ENCODE results near the gene VAT1. TPM values are rescaled to one million over a fixed set of nuclear protein-coding genes. Genes with fewer than 3 reads are reported as not detected.

VAT1 gene
- total and polyA plus RNA-seq, 2 of the 13 experiments (the other 11 are each of a cell fraction or from before 2014, with no cell fraction given), result 143 to 205 TPM

GRCh38 chr17:43020789-43021740 lies 1.1 kb downstream of the VAT1 start (continued):
- TF ChIP-seq, protein P1, sequence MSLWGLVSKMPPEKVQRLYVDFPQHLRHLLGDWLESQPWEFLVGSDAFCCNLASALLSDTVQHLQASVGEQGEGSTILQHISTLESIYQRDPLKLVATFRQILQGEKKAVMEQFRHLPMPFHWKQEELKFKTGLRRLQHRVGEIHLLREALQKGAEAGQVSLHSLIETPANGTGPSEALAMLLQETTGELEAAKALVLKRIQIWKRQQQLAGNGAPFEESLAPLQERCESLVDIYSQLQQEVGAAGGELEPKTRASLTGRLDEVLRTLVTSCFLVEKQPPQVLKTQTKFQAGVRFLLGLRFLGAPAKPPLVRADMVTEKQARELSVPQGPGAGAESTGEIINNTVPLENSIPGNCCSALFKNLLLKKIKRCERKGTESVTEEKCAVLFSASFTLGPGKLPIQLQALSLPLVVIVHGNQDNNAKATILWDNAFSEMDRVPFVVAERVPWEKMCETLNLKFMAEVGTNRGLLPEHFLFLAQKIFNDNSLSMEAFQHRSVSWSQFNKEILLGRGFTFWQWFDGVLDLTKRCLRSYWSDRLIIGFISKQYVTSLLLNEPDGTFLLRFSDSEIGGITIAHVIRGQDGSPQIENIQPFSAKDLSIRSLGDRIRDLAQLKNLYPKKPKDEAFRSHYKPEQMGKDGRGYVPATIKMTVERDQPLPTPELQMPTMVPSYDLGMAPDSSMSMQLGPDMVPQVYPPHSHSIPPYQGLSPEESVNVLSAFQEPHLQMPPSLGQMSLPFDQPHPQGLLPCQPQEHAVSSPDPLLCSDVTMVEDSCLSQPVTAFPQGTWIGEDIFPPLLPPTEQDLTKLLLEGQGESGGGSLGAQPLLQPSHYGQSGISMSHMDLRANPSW (CRISPR knock-in tag; IDR thresholded peaks at IDR 0.05; ENCODE audit: borderline replicate concordance), result 0 out of 2 replicates have a peak, but pooled peaks have one; percentile 57
- TF ChIP-seq TEAD3 (CRISPR knock-in tag; optimal IDR thresholded peaks at IDR 0.05; ENCODE audit: borderline replicate concordance) (peak; percentile 74), ZNF639 (CRISPR knock-in tag; conservative IDR thresholded peaks at IDR 0.05) (no peak), PBX2 (CRISPR knock-in tag; IDR thresholded peaks at IDR 0.05) (no peak; the same call in 1 of the 2 replicates), ZFP37 (CRISPR knock-in tag; IDR thresholded peaks at IDR 0.05; ENCODE audit: borderline replicate concordance) (peak; percentile 23; the same call in 1 of the 2 replicates), ZNF484 (CRISPR knock-in tag; IDR thresholded peaks at IDR 0.05; ENCODE audit: borderline replicate concordance, low read depth) (no peak), ZBTB7B (CRISPR knock-in tag; IDR thresholded peaks at IDR 0.05) (no peak), HES4 (CRISPR knock-in tag; IDR thresholded peaks at IDR 0.05; ENCODE audit: borderline replicate concordance) (0 out of 2 replicates have a peak, but pooled peaks have one; percentile 3), ZNF296 (CRISPR knock-in tag; conservative IDR thresholded peaks at IDR 0.05) (0 out of 2 replicates have a peak, but pooled peaks have one; percentile 28), KDM2A (CRISPR knock-in tag; IDR thresholded peaks at IDR 0.05; ENCODE audit: borderline replicate concordance, low read depth) (no peak; the same call in 1 of the 2 replicates), PCBP2 (optimal IDR thresholded peaks at IDR 0.05; ENCODE audit: low read depth, low read length, poor library complexity, severe bottlenecking) (no peak), ZC3H13 (CRISPR knock-in tag; IDR thresholded peaks at IDR 0.05) (peak; percentile 6; the same call in 1 of the 2 replicates), RFX3 (CRISPR knock-in tag; IDR thresholded peaks at IDR 0.05) (no peak), SOX5 (CRISPR knock-in tag; IDR thresholded peaks at IDR 0.05; ENCODE audit: borderline replicate concordance) (peak; percentile 49; the same call in 1 of the 2 replicates), HIVEP1 (CRISPR knock-in tag; IDR thresholded peaks at IDR 0.05) (no peak; the same call in 1 of the 2 replicates)
- TF ChIP-seq, protein P2, sequence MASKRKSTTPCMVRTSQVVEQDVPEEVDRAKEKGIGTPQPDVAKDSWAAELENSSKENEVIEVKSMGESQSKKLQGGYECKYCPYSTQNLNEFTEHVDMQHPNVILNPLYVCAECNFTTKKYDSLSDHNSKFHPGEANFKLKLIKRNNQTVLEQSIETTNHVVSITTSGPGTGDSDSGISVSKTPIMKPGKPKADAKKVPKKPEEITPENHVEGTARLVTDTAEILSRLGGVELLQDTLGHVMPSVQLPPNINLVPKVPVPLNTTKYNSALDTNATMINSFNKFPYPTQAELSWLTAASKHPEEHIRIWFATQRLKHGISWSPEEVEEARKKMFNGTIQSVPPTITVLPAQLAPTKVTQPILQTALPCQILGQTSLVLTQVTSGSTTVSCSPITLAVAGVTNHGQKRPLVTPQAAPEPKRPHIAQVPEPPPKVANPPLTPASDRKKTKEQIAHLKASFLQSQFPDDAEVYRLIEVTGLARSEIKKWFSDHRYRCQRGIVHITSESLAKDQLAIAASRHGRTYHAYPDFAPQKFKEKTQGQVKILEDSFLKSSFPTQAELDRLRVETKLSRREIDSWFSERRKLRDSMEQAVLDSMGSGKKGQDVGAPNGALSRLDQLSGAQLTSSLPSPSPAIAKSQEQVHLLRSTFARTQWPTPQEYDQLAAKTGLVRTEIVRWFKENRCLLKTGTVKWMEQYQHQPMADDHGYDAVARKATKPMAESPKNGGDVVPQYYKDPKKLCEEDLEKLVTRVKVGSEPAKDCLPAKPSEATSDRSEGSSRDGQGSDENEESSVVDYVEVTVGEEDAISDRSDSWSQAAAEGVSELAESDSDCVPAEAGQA (IDR thresholded peaks at IDR 0.05; ENCODE audit: low read depth), result peak; percentile 39; the same call in 1 of the 2 replicates
- TF ChIP-seq, protein P2 (CRISPR knock-in tag; IDR thresholded peaks at IDR 0.05; ENCODE audit: borderline replicate concordance), result no peak
